ENCODE results near the gene ITGAD. TPM values are rescaled to one million over a fixed set of nuclear protein-coding genes. Genes with fewer than 3 reads are reported as not detected.

ITGAD gene
- total and polyA plus RNA-seq, 2 donors (not counting 3 experiments of a cell fraction or from before 2014, with no cell fraction given): not detected

GRCh38 chr16:31459687-31460581 is 66.8 kb downstream of the ITGAD start:
- Histone ChIP-seq H3K4me1 (ENCODE audit: control insufficient read depth, extremely low read depth, insufficient read depth, low read length) (peaks cover 23% of the 10 kb centered on the region), H2AFZ (ENCODE audit: low read depth, low read length) (peak overlapping the region; percentile 87), H3K36me3 (ENCODE audit: control insufficient read depth in 2 of 2, extremely low read depth in 1 of 2, insufficient read depth in 2 of 2, low read length in 2 of 2) (peaks cover 5 to 13% of the 10 kb centered on the region in 2 experiments), H3K79me2 (ENCODE audit: control insufficient read depth, insufficient read depth, low read length) (peaks cover 40% of the 10 kb centered on the region), H3K9me1 (replicated peaks; ENCODE audit: control insufficient read depth, extremely low read depth, insufficient read depth, low read length) (no peaks in the 10 kb centered on the region), H3K9ac (replicated peaks; ENCODE audit: extremely low read depth, insufficient read depth, low read length) (peak overlapping the region; percentile 95), H3K4me2 (ENCODE audit: insufficient read depth, low read length) (peak overlapping the region; percentile 92), H3K27me3 (ENCODE audit: control insufficient read depth in 2 of 2, insufficient read depth in 2 of 2, low read length in 2 of 2) (no peaks in the 10 kb centered on the region), H3K27ac (ENCODE audit: insufficient read depth, low read depth, low read length) (peak overlapping the region; percentile 96), H4K20me1 (replicated peaks; ENCODE audit: control insufficient read depth, extremely low read depth, insufficient read depth, low read length) (no peaks in the 10 kb centered on the region), H3K4me3 (replicated peaks in 1 of 3; ENCODE audit: insufficient read depth in 1 of 3, low read depth in 1 of 3, low read length in 3 of 3) (peak overlapping the region; percentile 41 to 81 (median 71)), H3K9me3 (replicated peaks; ENCODE audit: control insufficient read depth, insufficient read depth, low read length) (no peaks in the 10 kb centered on the region)
- dilution Hi-C loops (cut with MboI; ENCODE audit: extremely low pct_ligation_motif_present, low sequenced_read_pairs) (no loop called here), intact Hi-C loops (cut with micrococcal nuclease) (loop anchor here (1.0 to 5.0 kb wide), 9 partner anchors 12 to 427 kb away; partner anchors contain the start of genes FUS, PYCARD, RUSF1 and STX4)
- peak; percentile 99 for FAIRE-seq
- BruUV-seq (replicated peaks): TSS peak; percentile 33
- peak; percentile 100 for DNase-seq (ENCODE audit: low read depth, low spot score)
- ChIA-PET POLR2A (interaction anchor here (0.7 to 2.0 kb wide), 5 partner anchors 10 to 414 kb away, joined by 3 to 10 read pairs (median 6); partner anchors contain the start of genes FUS, TGFB1I1 and ZNF267), CTCF (interaction anchor here (0.6 to 4.3 kb wide), 25 partner anchors 9 to 506 kb away, joined by 3 to 53 read pairs (median 5); partner anchors contain the start of genes COX6A2, FUS, RUSF1 and TGFB1I1)
- no peak for TF ChIP-seq EZH2 (IDR thresholded peaks at IDR 0.05; ENCODE audit: borderline replicate concordance, low read depth, low read length, severe bottlenecking)
- TF ChIP-seq, protein P1, sequence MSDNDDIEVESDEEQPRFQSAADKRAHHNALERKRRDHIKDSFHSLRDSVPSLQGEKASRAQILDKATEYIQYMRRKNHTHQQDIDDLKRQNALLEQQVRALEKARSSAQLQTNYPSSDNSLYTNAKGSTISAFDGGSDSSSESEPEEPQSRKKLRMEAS (IDR thresholded peaks at IDR 0.05; ENCODE audit: insufficient read depth, insufficient read length): peak; percentile 10
- no peak for TF ChIP-seq FOS (IDR thresholded peaks at IDR 0.05; ENCODE audit: borderline replicate concordance, insufficient read depth, low read length)
- peak; percentile 2 for TF ChIP-seq POLR2AphosphoS5 (IDR thresholded peaks at IDR 0.05; ENCODE audit: insufficient read depth, low read depth, low read length)
- TF ChIP-seq POLR2A (IDR thresholded peaks at IDR 0.05; ENCODE audit: low read depth, low read length): peak; percentile 85
- no peak for TF ChIP-seq MYC (IDR thresholded peaks at IDR 0.05; ENCODE audit: low read depth, low read length)

All from endothelial cell of umbilical vein (primary cell).